Measurements from ENCODE around the gene CIT. TPM values are rescaled to one million over a fixed set of nuclear protein-coding genes. Genes with fewer than 3 reads are reported as not detected.

CIT gene
- 21.7 TPM for total RNA-seq

GRCh38 chr12:119876761-119877638 is at the start of gene CIT:
Gene CIT, minus strand, starts transcription at chr12:119877320. Its CDS starts 1,152 bp downstream, at chr12:119876168.

GRCh38 chr12:119667577-119668323 is 209.4 kb downstream of the CIT start, which contains the start of gene PRKAB1:
Gene PRKAB1, plus strand, starts transcription at chr12:119668133. Its CDS starts 112 bp downstream, at chr12:119668245.

Other genes starting within 250 kb of the CIT start
- 42.2 TPM for gene PRKAB1, start 209.2 kb downstream of the CIT start, total RNA-seq
- gene BICDL1, start 111.9 kb upstream of the CIT start, total RNA-seq, result 24.7 TPM
- 22.9 TPM for gene RAB35, start 239.4 kb upstream of the CIT start, total RNA-seq

Data from camera-type eye (tissue), 1 donor.